GM23248 (cell line): ENCODE data around the gene RPP25L. TPM values are rescaled to one million over a fixed set of nuclear protein-coding genes. Genes with fewer than 3 reads are reported as not detected.

Experiments
- DNase-seq: peaks from one replicate; pipeline ENCODE4 v3.0.0-alpha.2; 2015
- H2AFZ ChIP-seq: fragments of 200-600 bp; sonication (generic); 2 replicates; pipeline ENCODE4 v1.6.1; 2016; ENCODE audit warnings: antibody characterized with exemption
- H3F3A ChIP-seq: fragments of 200-600 bp; sonication (generic); 2 replicates; pipeline ENCODE4 v1.6.1; 2016; ENCODE audit warnings: mild to moderate bottlenecking, antibody characterized with exemption, mixed run types; ENCODE audit not compliant: insufficient read depth
- H3K27ac ChIP-seq: fragments of 200-600 bp; sonication (generic); 2 replicates; pipeline ENCODE4 v1.5.1; 2016; ENCODE audit warnings: mild to moderate bottlenecking
- H3K27me3 ChIP-seq: fragments of 200-600 bp; sonication (generic); replicated peaks from 2 replicates; pipeline ENCODE4 v1.6.1; 2016; ENCODE audit warnings: mild to moderate bottlenecking; ENCODE audit not compliant: insufficient read depth
- H3K36me3 ChIP-seq: fragments of 200-600 bp; sonication (generic); 2 replicates; pipeline ENCODE4 v1.6.1; 2016; ENCODE audit warnings: low read depth, mild to moderate bottlenecking
- H3K4me1 ChIP-seq: fragments of 200-600 bp; sonication (generic); 2 replicates; pipeline ENCODE4 v1.6.1; 2016; ENCODE audit warnings: mild to moderate bottlenecking; ENCODE audit not compliant: insufficient read depth
- H3K4me2 ChIP-seq: fragments of 200-600 bp; sonication (generic); one replicate; pipeline ENCODE4 v1.6.1; 2016; ENCODE audit warnings: mild to moderate bottlenecking; ENCODE audit not compliant: unreplicated experiment
- H3K4me3 ChIP-seq: fragments of 200-600 bp; sonication (generic); 2 replicates; pipeline ENCODE4 v1.5.1; 2016; ENCODE audit warnings: mild to moderate bottlenecking
- H3K79me2 ChIP-seq: fragments of 200-600 bp; sonication (generic); 2 replicates; pipeline ENCODE4 v1.6.1; 2016; ENCODE audit warnings: mild to moderate bottlenecking; ENCODE audit not compliant: insufficient read depth
- H3K9ac ChIP-seq: fragments of 200-600 bp; sonication (generic); 2 replicates; pipeline ENCODE4 v1.6.1; 2016; ENCODE audit warnings: mild to moderate bottlenecking
- H3K9me2 ChIP-seq: fragments of 200-600 bp; sonication (generic); 2 replicates; pipeline ENCODE4 v1.6.1; 2016; ENCODE audit warnings: mixed run types, mild to moderate bottlenecking, moderate library complexity; ENCODE audit not compliant: insufficient read depth
- H3K9me3 ChIP-seq: fragments of 200-600 bp; sonication (generic); one replicate; pipeline ENCODE4 v1.6.1; 2017; ENCODE audit warnings: low read depth
- H4K20me1 ChIP-seq: fragments of 200-600 bp; sonication (generic); 2 replicates; pipeline ENCODE4 v1.6.0; 2016; ENCODE audit not compliant: insufficient read depth
- EZH2 ChIP-seq: fragments of 200-600 bp; sonication (generic); IDR thresholded peaks from 2 replicates; pipeline ENCODE4 v1.6.1; 2018; ENCODE audit warnings: antibody characterized with exemption, mild to moderate bottlenecking; ENCODE audit not compliant: insufficient read depth, poor library complexity, severe bottlenecking
- EZH2phosphoT487 ChIP-seq: fragments of 200-600 bp; sonication (generic); IDR thresholded peaks from 2 replicates; pipeline ENCODE4 v1.6.1; 2018; ENCODE audit warnings: antibody characterized with exemption, moderate library complexity, mild to moderate bottlenecking, low read depth; ENCODE audit not compliant: insufficient read depth
- WGBS, 2 experiments: methylation state at CpG; one replicate each; pipeline ENCODE4 v1.1.6; 2015 to 2017; ENCODE audit warnings: low lambda C conversion rate in 2 of 2, low coverage in 1 of 2; ENCODE audit errors: missing lambda C conversion rate in 2 of 2; 5-methylcytosine and 5-hydroxymethylcytosine counted together
- in situ Hi-C: fragments of 300-500 bp; cut with MboI; formaldehyde crosslinking; loops from 2 replicates; pipeline ENCODE4 v1.15.0; 2020
- polyA plus RNA-seq: library from polyadenylated mRNA; unstranded; fragments of >200 nt; fragmentation: Nextera tagmentation; extraction: Ambion mirVana; gene quantifications from 2 replicates; pipeline ENCODE4 v1.2.1, GENCODE V29; 2016
- total RNA-seq: library from RNA; depleted of rRNA; stranded (reverse); fragments of >200 nt; shearing (Covaris generic); gene quantifications from 2 replicates; pipeline ENCODE4 v1.2.3, GENCODE V29; 2014

The RPP25L gene
- total and polyA plus RNA-seq, 2 experiments from 2014 or later: 16.9 to 21.0 TPM

DNA sequence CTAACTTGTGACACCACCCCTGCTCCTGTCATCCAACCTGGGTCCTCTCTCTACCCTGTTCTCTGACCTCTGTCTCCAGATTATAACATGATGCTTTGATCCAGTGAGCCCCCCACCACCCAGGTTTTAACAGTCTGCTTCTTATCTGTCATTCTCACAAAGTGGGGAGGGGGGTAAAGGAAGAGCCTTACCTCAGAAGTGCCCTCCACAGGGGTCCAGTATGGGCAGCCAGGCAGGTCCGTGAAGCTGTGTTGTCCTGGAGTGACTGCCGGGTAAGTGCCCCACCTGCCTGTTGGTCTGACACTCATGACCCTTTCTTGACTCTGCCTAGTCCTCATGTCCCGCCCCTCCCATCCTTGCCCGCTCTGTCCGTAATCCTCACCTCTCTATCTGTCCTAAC is 43.5 kb upstream of the RPP25L start:
- no peak overlapping the region for H3K27ac ChIP-seq
- H3K9me3 ChIP-seq: no peaks in the 10 kb centered on the region
- in situ Hi-C loops: no loop called here

DNA sequence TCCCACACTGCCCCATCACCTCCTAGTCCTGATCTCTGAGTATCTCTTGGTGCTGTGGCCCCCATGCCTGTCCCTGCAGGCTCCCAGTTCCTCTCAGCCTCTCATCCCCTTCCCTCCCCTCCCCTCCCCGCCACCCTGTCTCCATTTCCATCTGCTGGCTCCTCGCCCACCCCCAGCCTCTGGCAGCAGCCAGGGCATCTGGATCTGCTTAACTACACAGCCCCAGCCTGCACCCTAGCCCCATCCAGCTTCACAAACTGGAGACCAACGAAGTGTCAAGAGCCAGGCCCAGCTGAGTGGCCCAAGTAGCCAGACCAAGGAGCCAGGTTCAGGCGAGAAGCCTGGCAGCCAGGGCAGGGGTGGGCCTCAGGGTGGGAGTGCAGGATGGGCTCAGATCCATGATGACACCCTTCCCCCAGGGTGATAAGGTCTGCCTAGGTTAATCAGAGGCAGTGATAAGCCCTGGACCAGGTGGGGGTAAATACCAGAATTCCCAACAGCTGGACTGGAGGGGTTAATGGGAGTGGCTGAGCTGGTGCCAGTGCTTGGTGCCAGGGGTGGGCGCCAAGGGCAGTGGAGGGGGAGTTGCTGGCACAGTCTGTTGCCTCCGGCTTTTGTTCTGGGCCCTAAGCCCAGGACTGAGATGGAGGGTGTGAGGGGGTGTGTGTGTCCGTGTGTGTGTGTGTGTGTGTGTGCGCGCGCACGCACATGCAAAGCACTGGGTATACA is 42.6 kb upstream of the RPP25L start:
- no peaks in the 10 kb centered on the region for H3K79me2 ChIP-seq
- no peak overlapping the region for H3K4me3 ChIP-seq
- no peaks in the 10 kb centered on the region for H3K9me3 ChIP-seq
- WGBS, 2 experiments: 25 to 28% methylated on average over 10 to 11 of the region's 11 CpGs
- peak overlapping the region; percentile 92 for H3K4me2 ChIP-seq
- peaks cover 40% of the 10 kb centered on the region for H3K4me1 ChIP-seq
- DNase-seq: peak; percentile 79
- H3F3A ChIP-seq: peaks cover 18% of the 10 kb centered on the region; the same call in 1 of the 2 replicates
- H3K9ac ChIP-seq: peak overlapping the region; percentile 68
- no peaks in the 10 kb centered on the region for H3K9me2 ChIP-seq
- H3K27ac ChIP-seq: peak overlapping the region; percentile 82
- in situ Hi-C loops: no loop called here
- H4K20me1 ChIP-seq: no peaks in the 10 kb centered on the region
- H3K27me3 ChIP-seq: no peaks in the 10 kb centered on the region
- H2AFZ ChIP-seq: peak overlapping the region; percentile 74; the same call in 1 of the 2 replicates
- no peak for TF ChIP-seq EZH2phosphoT487
- TF ChIP-seq EZH2: no peak
- H3K36me3 ChIP-seq: no peaks in the 10 kb centered on the region

More for the DNA sequence above, 43.5 kb upstream of the RPP25L start:
- Histone ChIP-seq H3K9ac (no peak overlapping the region), H3K27me3 (no peaks in the 10 kb centered on the region), H3K4me1 (peaks cover 40% of the 10 kb centered on the region), H3K4me2 (no peak overlapping the region), H3F3A (peaks cover 16% of the 10 kb centered on the region; the same call in 1 of the 2 replicates), H2AFZ (no peak overlapping the region), H3K36me3 (no peaks in the 10 kb centered on the region), H3K9me2 (no peaks in the 10 kb centered on the region), H4K20me1 (no peaks in the 10 kb centered on the region), H3K4me3 (no peak overlapping the region), H3K79me2 (no peaks in the 10 kb centered on the region)
- TF ChIP-seq EZH2phosphoT487 (no peak), EZH2 (no peak)
- DNase-seq: no peak
- WGBS, 2 experiments: 61 to 81% methylated on average over 4 to 5 of the region's 5 CpGs

DNA sequence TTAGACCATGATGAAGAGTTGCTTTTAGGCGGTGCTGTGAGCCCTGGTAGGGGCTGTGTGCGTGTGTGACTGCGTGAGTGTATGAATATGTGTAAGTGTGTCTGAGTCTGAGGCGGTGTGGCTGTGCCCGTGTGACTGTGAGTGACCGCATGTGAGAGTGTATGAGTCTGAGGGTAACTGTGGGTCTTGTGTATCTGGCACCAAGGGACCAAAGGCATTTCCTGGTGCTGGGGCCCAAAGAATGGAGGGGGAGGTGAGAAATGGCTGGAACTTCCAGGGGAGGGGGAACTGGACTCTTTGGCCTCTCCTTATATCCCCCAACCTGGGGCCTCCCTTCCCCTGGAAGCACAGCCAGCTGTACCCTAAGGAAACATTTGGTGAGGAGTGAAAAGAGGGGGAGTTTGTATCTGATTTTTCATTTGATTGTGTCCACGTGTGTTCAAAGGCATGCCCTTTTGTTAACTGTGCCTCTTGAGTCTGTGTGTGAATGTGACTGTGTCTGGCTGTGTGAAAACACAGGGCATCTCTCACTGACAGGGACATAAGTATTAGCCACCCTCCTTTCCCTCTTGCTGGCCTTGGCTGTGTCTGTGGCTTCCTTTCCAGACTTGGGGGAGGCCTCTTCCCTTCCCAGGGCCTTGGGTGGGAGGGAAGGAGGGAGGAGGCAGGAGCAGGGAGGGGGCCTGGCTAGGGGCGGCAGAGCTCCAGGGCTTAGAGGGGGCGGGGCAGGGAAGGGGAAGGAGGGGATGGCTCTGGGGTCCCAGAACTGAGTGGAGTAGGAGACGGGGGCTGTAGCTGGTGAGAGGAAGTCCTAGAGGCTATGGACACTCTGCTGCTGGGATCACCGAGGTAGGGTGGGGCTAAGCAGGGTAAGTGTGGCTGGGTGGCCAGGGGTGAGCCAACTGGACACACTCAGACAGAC is 41.5 kb upstream of the RPP25L start:
- H4K20me1 ChIP-seq: no peaks in the 10 kb centered on the region
- H3F3A ChIP-seq: peaks cover 18% of the 10 kb centered on the region; the same call in 1 of the 2 replicates
- no peaks in the 10 kb centered on the region for H3K36me3 ChIP-seq
- H3K4me3 ChIP-seq: peak overlapping the region; percentile 67
- in situ Hi-C loops: no loop called here
- peaks cover under 1% of the 10 kb centered on the region; the same call in 1 of the 2 replicates for H3K79me2 ChIP-seq
- peak; percentile 78 for DNase-seq
- peak overlapping the region; percentile 92 for H3K4me2 ChIP-seq
- no peaks in the 10 kb centered on the region for H3K27me3 ChIP-seq
- H3K9ac ChIP-seq: peak overlapping the region; percentile 68
- no peaks in the 10 kb centered on the region for H3K9me3 ChIP-seq
- TF ChIP-seq EZH2: no peak
- no peak for TF ChIP-seq EZH2phosphoT487
- WGBS, 2 experiments: 3 to 5% methylated on average over 8 to 11 of the region's 11 CpGs
- no peaks in the 10 kb centered on the region for H3K9me2 ChIP-seq
- H3K4me1 ChIP-seq: peaks cover 40% of the 10 kb centered on the region
- peak overlapping the region; percentile 82 for H3K27ac ChIP-seq
- peak overlapping the region; percentile 74 for H2AFZ ChIP-seq

DNA sequence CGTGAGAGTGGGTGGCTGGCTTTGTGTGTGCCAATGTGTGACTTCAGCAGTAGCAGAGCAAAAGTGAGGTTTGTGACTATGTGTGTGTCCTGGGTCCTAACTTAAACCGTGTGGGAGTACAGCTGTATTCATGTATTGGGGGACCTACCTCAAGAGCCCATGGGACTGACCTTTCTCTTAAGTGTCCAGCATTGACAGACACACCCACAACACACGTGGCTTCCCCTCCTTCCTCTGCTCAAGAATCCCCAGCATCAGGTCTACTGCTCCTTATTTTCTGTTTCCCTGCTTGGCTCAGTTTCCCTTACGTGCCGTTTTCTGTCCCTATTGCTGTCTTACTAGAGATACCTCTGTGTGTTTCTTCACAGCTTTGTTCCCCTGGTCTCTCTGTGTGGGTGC is 40.7 kb upstream of the RPP25L start:
- DNase-seq: peak; percentile 45

More for the DNA sequence above, 40.7 kb upstream of the RPP25L start:
- Histone ChIP-seq H2AFZ (peak overlapping the region; percentile 74), H3K9me3 (no peaks in the 10 kb centered on the region), H3K4me1 (peaks cover 45% of the 10 kb centered on the region), H3K9me2 (no peaks in the 10 kb centered on the region), H3K9ac (peak overlapping the region; percentile 68), H3K36me3 (no peaks in the 10 kb centered on the region), H3F3A (peaks cover 18% of the 10 kb centered on the region; the same call in 1 of the 2 replicates), H3K27me3 (no peaks in the 10 kb centered on the region), H3K79me2 (peaks cover 8% of the 10 kb centered on the region), H3K4me2 (peak overlapping the region; percentile 92), H3K27ac (peak overlapping the region; percentile 82), H4K20me1 (no peaks in the 10 kb centered on the region), H3K4me3 (peak overlapping the region; percentile 67)
- 3 to 5% methylated on average over 5 of the region's 5 CpGs for whole genome bisulfite sequencing, 2 experiments
- in situ Hi-C loops: no loop called here
- TF ChIP-seq EZH2 (no peak), EZH2phosphoT487 (no peak)
